Measurements from ENCODE around the gene CFAP53.

CFAP53 gene

DNA sequence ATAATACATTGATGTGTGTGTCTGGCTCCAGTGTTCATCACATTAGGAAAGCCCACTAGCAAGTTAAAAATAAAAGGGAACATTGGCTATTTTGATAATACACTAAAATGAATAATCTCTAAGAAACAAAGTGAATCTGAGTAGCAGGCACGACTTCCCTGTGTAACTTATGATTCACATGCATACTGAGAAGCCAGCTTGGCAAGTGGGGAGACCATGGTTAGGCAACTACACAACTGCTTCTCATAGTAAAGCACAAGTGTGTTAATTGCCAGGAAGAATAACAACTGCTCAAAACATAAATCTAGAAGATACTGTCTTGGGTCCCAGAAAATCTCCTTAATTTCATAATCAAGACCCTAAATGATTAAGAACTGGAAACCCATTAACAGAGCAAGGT is 75.4 kb downstream of the CFAP53 start:
- DNase-seq, result no peak
- Mint-ChIP-seq H3K27ac (no peak overlapping the region), H3K9me3 (no peaks in the 10 kb centered on the region), H3K4me3 (no peak overlapping the region), H3K36me3 (ENCODE audit: low read depth) (no peaks in the 10 kb centered on the region), H3K4me1 (peaks cover 12% of the 10 kb centered on the region), H3K27me3 (ENCODE audit: low read depth, poor library complexity) (peaks cover 89% of the 10 kb centered on the region)
- no peak for TF ChIP-seq CTCF (IDR thresholded peaks at IDR 0.05)

GRCh38 chr18:50190236-50190635 is 76.1 kb downstream of the CFAP53 start:
- DNase-seq, result no peak
- Mint-ChIP-seq H3K4me1 (peaks cover 6% of the 10 kb centered on the region), H3K27me3 (ENCODE audit: low read depth, poor library complexity) (peaks cover 82% of the 10 kb centered on the region), H3K36me3 (ENCODE audit: low read depth) (no peaks in the 10 kb centered on the region), H3K27ac (no peak overlapping the region), H3K4me3 (no peak overlapping the region), H3K9me3 (no peaks in the 10 kb centered on the region)
- TF ChIP-seq CTCF (IDR thresholded peaks at IDR 0.05), result no peak

DNA sequence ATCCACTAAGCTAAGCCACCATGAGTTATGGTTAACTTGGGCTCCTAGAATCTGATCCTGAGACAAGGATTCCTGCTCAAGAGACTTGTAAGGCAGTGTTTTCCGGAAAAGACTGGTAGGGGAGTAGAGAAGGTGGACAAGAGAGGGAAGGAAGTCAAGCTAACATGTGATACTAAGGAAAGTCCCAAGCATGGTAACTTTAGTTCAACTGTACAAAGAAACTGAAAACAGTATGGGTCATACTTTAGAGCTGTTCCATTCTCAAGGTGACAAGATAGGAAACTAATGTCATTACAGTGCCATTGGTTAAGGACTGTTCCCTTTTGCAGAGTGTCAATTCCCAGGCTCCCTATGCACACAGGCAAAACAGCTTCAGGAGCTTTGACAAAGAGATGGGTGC is 77.1 kb downstream of the CFAP53 start:
- peaks cover 78% of the 10 kb centered on the region for H3K27me3 Mint-ChIP-seq (ENCODE audit: low read depth, poor library complexity)
- no peak overlapping the region for H3K27ac Mint-ChIP-seq
- peaks cover 6% of the 10 kb centered on the region for H3K4me1 Mint-ChIP-seq
- TF ChIP-seq CTCF (IDR thresholded peaks at IDR 0.05), result no peak
- no peak for DNase-seq
- no peak overlapping the region for H3K4me3 Mint-ChIP-seq
- no peaks in the 10 kb centered on the region for H3K9me3 Mint-ChIP-seq
- H3K36me3 Mint-ChIP-seq (ENCODE audit: low read depth), result no peaks in the 10 kb centered on the region

GRCh38 chr18:50188652-50189051 is 77.6 kb downstream of the CFAP53 start:
- H3K4me3 Mint-ChIP-seq, result no peak overlapping the region
- no peak for TF ChIP-seq CTCF (IDR thresholded peaks at IDR 0.05)
- peaks cover 75% of the 10 kb centered on the region for H3K27me3 Mint-ChIP-seq (ENCODE audit: low read depth, poor library complexity)
- no peaks in the 10 kb centered on the region for H3K9me3 Mint-ChIP-seq
- peaks cover under 1% of the 10 kb centered on the region for H3K4me1 Mint-ChIP-seq
- no peaks in the 10 kb centered on the region for H3K36me3 Mint-ChIP-seq (ENCODE audit: low read depth)
- H3K27ac Mint-ChIP-seq, result no peak overlapping the region
- DNase-seq, result no peak

DNA sequence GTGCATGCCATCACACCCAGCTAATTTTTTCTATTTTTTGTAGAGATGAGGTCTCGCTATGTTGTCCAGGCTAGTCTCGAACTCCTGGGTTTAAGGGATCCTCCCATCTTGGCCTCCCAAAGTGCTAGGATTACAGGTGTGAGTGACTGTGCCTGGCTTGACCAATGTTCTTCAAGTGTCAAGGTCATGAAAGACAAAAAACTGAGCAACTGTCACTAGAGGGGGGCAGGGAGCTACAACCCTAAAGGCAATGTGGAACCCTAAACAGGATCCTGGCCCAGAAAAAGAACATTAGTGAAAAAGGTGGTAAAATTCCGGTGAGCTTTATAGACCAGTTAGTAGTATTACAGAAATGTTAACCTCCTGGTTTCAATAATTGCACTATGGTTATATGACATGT is 78.6 kb downstream of the CFAP53 start:
- Mint-ChIP-seq H3K4me3 (no peak overlapping the region), H3K27ac (no peak overlapping the region), H3K9me3 (no peaks in the 10 kb centered on the region), H3K36me3 (ENCODE audit: low read depth) (no peaks in the 10 kb centered on the region), H3K27me3 (ENCODE audit: low read depth, poor library complexity) (peaks cover 70% of the 10 kb centered on the region), H3K4me1 (peaks cover 4% of the 10 kb centered on the region)
- no peak for DNase-seq
- TF ChIP-seq CTCF (IDR thresholded peaks at IDR 0.05), result no peak

DNA sequence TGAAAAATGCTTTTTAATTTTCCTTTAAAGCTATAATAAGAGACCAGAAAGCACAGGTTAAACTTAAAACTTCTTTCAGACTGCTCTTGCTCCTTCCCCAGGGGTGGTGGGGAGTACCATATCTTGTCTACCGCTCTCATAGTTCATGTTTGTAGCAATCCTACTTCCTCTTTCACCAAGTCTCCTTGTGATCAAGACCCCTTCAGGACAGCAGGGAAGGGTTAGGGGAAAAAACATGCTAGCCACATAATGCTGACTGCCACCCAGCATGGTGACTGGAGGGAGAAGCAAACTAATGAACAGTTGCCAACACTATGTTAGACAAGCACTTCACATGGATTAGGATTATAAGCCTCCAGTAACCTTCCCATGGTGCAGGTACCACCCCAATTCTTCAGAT is 79.9 kb downstream of the CFAP53 start:
- Mint-ChIP-seq H3K27ac (no peak overlapping the region), H3K4me3 (no peak overlapping the region), H3K4me1 (peaks cover 4% of the 10 kb centered on the region), H3K36me3 (ENCODE audit: low read depth) (no peaks in the 10 kb centered on the region), H3K9me3 (no peaks in the 10 kb centered on the region), H3K27me3 (ENCODE audit: low read depth, poor library complexity) (peaks cover 67% of the 10 kb centered on the region)
- DNase-seq, result no peak
- no peak for TF ChIP-seq CTCF (IDR thresholded peaks at IDR 0.05)
